ENCODE measurements around the gene THAP8.
A peak's percentile ranks its signal among the peaks of the same experiment; 100 is the strongest.

Gene THAP8

DNA sequence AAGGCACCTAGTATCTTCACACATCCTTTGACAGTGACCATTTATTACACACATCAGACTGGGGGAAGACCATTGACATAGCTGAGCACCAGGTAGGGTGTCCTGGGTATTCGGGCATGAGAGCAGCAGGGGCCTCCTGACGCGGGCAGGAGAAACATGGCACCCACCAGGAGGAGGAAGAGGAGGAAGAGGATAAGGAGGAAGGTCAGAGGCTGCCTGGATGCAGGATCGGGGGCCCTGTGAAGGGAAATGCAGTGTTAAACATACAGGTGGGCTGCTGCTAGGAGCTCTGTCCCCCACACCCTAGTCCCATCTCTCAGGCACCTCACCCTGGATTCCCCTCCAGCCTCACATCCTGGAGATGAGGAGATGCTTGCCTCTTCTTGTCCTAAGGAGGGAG is 50.8 kb downstream of the THAP8 start:
- Histone ChIP-seq H3K9ac (ENCODE audit: low read length) (no peak overlapping the region), H3K4me1 (ENCODE audit: control insufficient read depth in 1 of 2, insufficient read depth in 2 of 2, low read length in 2 of 2) (peaks cover 4% of the 10 kb centered on the region in 2 experiments), H3K9me3 (ENCODE audit: insufficient read depth, low read depth, low read length) (no peaks in the 10 kb centered on the region), H3K23ac (ENCODE audit: low read length) (no peak overlapping the region), H3K36me3 (ENCODE audit: control insufficient read depth in 1 of 2, insufficient read depth in 2 of 2, low read length in 2 of 2) (peaks cover 9 to 17% of the 10 kb centered on the region in 2 experiments), H3K79me2 (ENCODE audit: control insufficient read depth, insufficient read depth, low read length, poor library complexity) (peaks cover 3% of the 10 kb centered on the region), H2AK5ac (ENCODE audit: low read length) (no peak overlapping the region), H3K27me3 (ENCODE audit: insufficient read depth, low read length) (no peaks in the 10 kb centered on the region), H3K27ac (ENCODE audit: low read depth, low read length) (no peak overlapping the region), H3K4me2 (ENCODE audit: low read length) (no peak overlapping the region), H3K18ac (ENCODE audit: low read length) (no peak overlapping the region), H3K4me3 (ENCODE audit: low read depth, low read length) (no peak overlapping the region), H3K79me1 (ENCODE audit: low read length) (peaks cover 4% of the 10 kb centered on the region), H2AFZ (ENCODE audit: insufficient read depth, low read length, poor library complexity) (no peak overlapping the region), H4K12ac (ENCODE audit: low read depth, low read length) (no peak overlapping the region), H4K8ac (ENCODE audit: low read depth, low read length) (no peak overlapping the region), H3K4ac (ENCODE audit: low read depth, low read length) (no peak overlapping the region), H4K91ac (ENCODE audit: low read depth, low read length) (no peak overlapping the region), H2BK12ac (ENCODE audit: low read length) (no peak overlapping the region), H2BK5ac (ENCODE audit: low read depth, low read length, poor library complexity) (no peak overlapping the region), H2BK120ac (ENCODE audit: insufficient read depth, low read length, poor library complexity) (no peak overlapping the region), H3K14ac (ENCODE audit: low read length) (no peak overlapping the region)
- WGBS (ENCODE audit: extremely low coverage, insufficient coverage, insufficient read length): no CpG with 5 or more reads among the region's 4 CpGs
- DNase-seq: no peak

DNA sequence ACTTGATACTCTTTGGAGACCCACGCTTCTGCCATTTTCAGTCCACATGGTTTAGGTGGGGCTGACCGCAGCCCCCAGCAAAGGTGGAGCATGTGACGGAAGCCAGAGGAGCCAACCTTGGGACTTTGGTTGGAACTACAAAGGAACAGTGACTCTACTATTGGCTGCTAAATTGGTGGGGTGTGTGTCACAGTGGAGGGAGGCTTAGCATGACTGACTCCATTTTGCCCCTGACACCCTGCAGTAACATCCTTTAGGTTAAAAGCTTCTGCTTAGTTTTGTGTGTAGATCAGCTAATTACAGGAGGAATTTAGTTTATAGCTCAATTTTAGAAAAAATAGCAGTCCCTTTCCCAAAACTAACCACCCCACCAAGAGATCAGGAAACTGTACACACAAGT is 52.5 kb downstream of the THAP8 start:
- Histone ChIP-seq H3K9me3 (ENCODE audit: insufficient read depth, low read depth, low read length) (no peaks in the 10 kb centered on the region), H2BK5ac (ENCODE audit: low read depth, low read length, poor library complexity) (no peak overlapping the region), H4K8ac (ENCODE audit: low read depth, low read length) (no peak overlapping the region), H4K91ac (ENCODE audit: low read depth, low read length) (no peak overlapping the region), H3K9ac (ENCODE audit: low read length) (no peak overlapping the region), H3K4me2 (ENCODE audit: low read length) (no peak overlapping the region), H4K12ac (ENCODE audit: low read depth, low read length) (no peak overlapping the region), H2BK12ac (ENCODE audit: low read length) (no peak overlapping the region), H3K79me1 (ENCODE audit: low read length) (no peaks in the 10 kb centered on the region), H3K23ac (ENCODE audit: low read length) (no peak overlapping the region), H3K27ac (ENCODE audit: low read depth, low read length) (no peak overlapping the region), H3K4me3 (ENCODE audit: low read depth, low read length) (no peak overlapping the region), H2AFZ (ENCODE audit: insufficient read depth, low read length, poor library complexity) (no peak overlapping the region), H2AK5ac (ENCODE audit: low read length) (no peak overlapping the region), H3K27me3 (ENCODE audit: insufficient read depth, low read length) (no peaks in the 10 kb centered on the region), H3K79me2 (ENCODE audit: control insufficient read depth, insufficient read depth, low read length, poor library complexity) (no peaks in the 10 kb centered on the region), H3K4ac (ENCODE audit: low read depth, low read length) (no peak overlapping the region), H3K18ac (ENCODE audit: low read length) (no peak overlapping the region), H3K14ac (ENCODE audit: low read length) (no peak overlapping the region), H3K4me1 (ENCODE audit: control insufficient read depth in 1 of 2, insufficient read depth in 2 of 2, low read length in 2 of 2) (no peaks in the 10 kb centered on the region), H2BK120ac (ENCODE audit: insufficient read depth, low read length, poor library complexity) (no peak overlapping the region), H3K36me3 (ENCODE audit: control insufficient read depth in 1 of 2, insufficient read depth in 2 of 2, low read length in 2 of 2) (peaks cover 10 to 20% of the 10 kb centered on the region in 2 experiments)
- DNase-seq: no peak
- no CpG with 5 or more reads among the region's 3 CpGs for WGBS (ENCODE audit: extremely low coverage, insufficient coverage, insufficient read length)

DNA sequence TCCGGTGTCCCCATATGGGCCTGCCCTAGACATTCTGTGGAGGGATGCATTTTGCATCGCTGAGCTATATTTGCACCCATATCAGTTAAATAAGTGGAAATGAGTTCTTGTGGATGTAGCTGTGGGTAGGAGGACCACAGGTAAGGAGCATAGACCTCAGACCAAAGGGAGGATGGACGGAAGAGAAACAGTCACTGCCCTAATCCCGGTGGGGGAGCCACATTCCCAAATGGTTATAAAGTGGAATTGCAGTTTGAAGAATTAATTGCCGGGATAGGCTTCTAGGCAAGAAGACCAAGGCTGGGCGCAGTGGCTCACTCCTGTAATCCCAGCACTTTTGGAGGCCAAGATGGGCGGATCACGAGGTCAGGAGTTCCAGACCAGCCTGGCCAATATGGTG is 57.3 kb downstream of the THAP8 start:
- Histone ChIP-seq H3K4me2 (ENCODE audit: low read length) (no peak overlapping the region), H2AFZ (ENCODE audit: insufficient read depth, low read length, poor library complexity) (no peak overlapping the region), H3K4me1 (ENCODE audit: control insufficient read depth in 1 of 2, insufficient read depth in 2 of 2, low read length in 2 of 2) (peaks cover 12% of the 10 kb centered on the region in 2 experiments), H3K36me3 (ENCODE audit: control insufficient read depth in 1 of 2, insufficient read depth in 2 of 2, low read length in 2 of 2) (peaks cover 12% of the 10 kb centered on the region in 2 experiments), H3K27ac (ENCODE audit: low read depth, low read length) (no peak overlapping the region), H4K12ac (ENCODE audit: low read depth, low read length) (no peak overlapping the region), H4K91ac (ENCODE audit: low read depth, low read length) (no peak overlapping the region), H3K4ac (ENCODE audit: low read depth, low read length) (no peak overlapping the region), H3K18ac (ENCODE audit: low read length) (no peak overlapping the region), H3K9ac (ENCODE audit: low read length) (no peak overlapping the region), H3K23ac (ENCODE audit: low read length) (no peak overlapping the region), H2BK12ac (ENCODE audit: low read length) (no peak overlapping the region), H2AK5ac (ENCODE audit: low read length) (no peak overlapping the region), H4K8ac (ENCODE audit: low read depth, low read length) (no peak overlapping the region), H3K4me3 (ENCODE audit: low read depth, low read length) (no peak overlapping the region), H3K27me3 (ENCODE audit: insufficient read depth, low read length) (no peaks in the 10 kb centered on the region), H3K14ac (ENCODE audit: low read length) (no peak overlapping the region), H2BK120ac (ENCODE audit: insufficient read depth, low read length, poor library complexity) (no peak overlapping the region), H3K79me1 (ENCODE audit: low read length) (peaks cover 11% of the 10 kb centered on the region), H3K9me3 (ENCODE audit: insufficient read depth, low read depth, low read length) (no peaks in the 10 kb centered on the region), H2BK5ac (ENCODE audit: low read depth, low read length, poor library complexity) (no peak overlapping the region), H3K79me2 (ENCODE audit: control insufficient read depth, insufficient read depth, low read length, poor library complexity) (peaks cover 8% of the 10 kb centered on the region)
- no peak for DNase-seq
- WGBS (ENCODE audit: extremely low coverage, insufficient coverage, insufficient read length): no CpG with 5 or more reads among the region's 8 CpGs

DNA sequence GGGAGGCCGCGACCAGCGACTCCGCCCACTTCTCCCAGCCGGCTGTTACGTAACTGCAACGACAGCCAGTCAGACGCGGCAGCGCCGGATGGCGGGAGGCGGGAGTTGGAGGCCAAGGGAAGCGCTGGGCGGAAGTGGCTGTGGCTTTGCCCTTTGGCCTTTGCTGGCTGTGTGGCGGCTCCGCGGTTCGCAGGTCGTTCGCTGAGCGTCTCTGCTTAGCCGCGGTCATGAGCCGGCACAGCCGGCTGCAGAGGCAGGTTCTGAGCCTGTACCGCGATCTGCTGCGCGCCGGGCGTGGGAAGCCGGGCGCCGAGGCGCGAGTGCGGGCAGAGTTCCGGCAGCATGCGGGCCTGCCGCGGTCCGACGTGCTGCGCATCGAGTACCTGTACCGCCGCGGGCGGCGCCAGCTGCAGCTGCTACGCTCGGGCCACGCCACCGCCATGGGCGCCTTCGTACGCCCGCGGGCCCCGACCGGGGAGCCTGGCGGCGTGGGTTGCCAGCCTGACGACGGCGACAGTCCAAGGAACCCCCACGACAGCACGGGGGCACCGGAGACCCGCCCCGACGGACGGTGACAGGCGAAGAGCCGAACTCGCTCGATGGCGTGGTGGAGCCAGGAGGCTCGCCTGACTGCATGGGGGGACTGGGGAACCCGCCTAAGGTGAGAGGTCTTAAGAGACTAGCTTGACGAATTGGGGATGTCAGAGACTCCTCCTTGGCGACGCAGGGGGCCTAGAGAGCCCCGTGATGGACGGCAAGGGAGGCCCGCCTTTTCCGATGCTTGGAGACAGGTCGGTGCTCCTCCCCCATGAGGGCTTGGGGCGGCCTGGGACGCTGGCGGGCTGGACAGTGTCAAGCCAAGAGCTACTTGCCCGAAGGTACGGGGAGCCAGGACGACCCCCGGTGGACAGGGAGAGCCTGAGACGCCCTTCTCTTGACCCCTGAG is 58.8 kb downstream of the THAP8 start, which contains the start of gene SDHAF1:
TSS of gene SDHAF1 (plus strand) at position 141 of the 946 bp plus-strand sequence. CDS start at position 228, 87 bp downstream.
- H3K4ac ChIP-seq (ENCODE audit: low read depth, low read length): peak within 1 kb of the TSS; percentile 18
- peak within 1 kb of the TSS; percentile 92 for H2AFZ ChIP-seq (ENCODE audit: insufficient read depth, low read length, poor library complexity)
- H2BK12ac ChIP-seq (ENCODE audit: low read length): no peak within 1 kb of the TSS
- H3K36me3 ChIP-seq (ENCODE audit: control insufficient read depth in 1 of 2, insufficient read depth in 2 of 2, low read length in 2 of 2): peaks cover 3 to 7% of the 10 kb centered on the region in 2 experiments
- H3K27me3 ChIP-seq (ENCODE audit: insufficient read depth, low read length): no peaks in the 10 kb centered on the region
- H4K91ac ChIP-seq (ENCODE audit: low read depth, low read length): peak within 1 kb of the TSS; percentile 92
- H3K23ac ChIP-seq (ENCODE audit: low read length): no peak within 1 kb of the TSS
- peaks cover 11% of the 10 kb centered on the region for H3K79me1 ChIP-seq (ENCODE audit: low read length)
- peak within 1 kb of the TSS; percentile 78 for H3K27ac ChIP-seq (ENCODE audit: low read depth, low read length)
- H3K4me1 ChIP-seq (ENCODE audit: control insufficient read depth in 1 of 2, insufficient read depth in 2 of 2, low read length in 2 of 2): peaks cover 12% of the 10 kb centered on the region in 2 experiments
- peak within 1 kb of the TSS; percentile 96 for H3K4me3 ChIP-seq (ENCODE audit: low read depth, low read length)
- peak; percentile 94 for DNase-seq
- peaks cover 8% of the 10 kb centered on the region for H3K79me2 ChIP-seq (ENCODE audit: control insufficient read depth, insufficient read depth, low read length, poor library complexity)
- peak within 1 kb of the TSS; percentile 80 for H4K12ac ChIP-seq (ENCODE audit: low read depth, low read length)
- H4K8ac ChIP-seq (ENCODE audit: low read depth, low read length): peak within 1 kb of the TSS; percentile 99
- H3K18ac ChIP-seq (ENCODE audit: low read length): peak within 1 kb of the TSS; percentile 86
- H3K9ac ChIP-seq (ENCODE audit: low read length): peak within 1 kb of the TSS; percentile 86
- no peaks in the 10 kb centered on the region for H3K9me3 ChIP-seq (ENCODE audit: insufficient read depth, low read depth, low read length)
- no CpG with 5 or more reads among the region's 97 CpGs for WGBS (ENCODE audit: extremely low coverage, insufficient coverage, insufficient read length)
- H3K14ac ChIP-seq (ENCODE audit: low read length): peak within 1 kb of the TSS; percentile 88
- peak within 1 kb of the TSS; percentile 47 for H2BK5ac ChIP-seq (ENCODE audit: low read depth, low read length, poor library complexity)
- peak within 1 kb of the TSS; percentile 38 for H2AK5ac ChIP-seq (ENCODE audit: low read length)
- peak within 1 kb of the TSS; percentile 84 for H2BK120ac ChIP-seq (ENCODE audit: insufficient read depth, low read length, poor library complexity)
- H3K4me2 ChIP-seq (ENCODE audit: low read length): peak within 1 kb of the TSS; percentile 70

All from trophoblast cell (in vitro differentiated cells and primary cell).